Pons (tissue), 1 donor: ENCODE data around the gene PRR14.

Source experiments
- DNase-seq: peaks from one replicate; pipeline ENCODE4 v3.0.0-alpha.2; 2016; ENCODE audit warnings: low spot score

PRR14 gene

DNA sequence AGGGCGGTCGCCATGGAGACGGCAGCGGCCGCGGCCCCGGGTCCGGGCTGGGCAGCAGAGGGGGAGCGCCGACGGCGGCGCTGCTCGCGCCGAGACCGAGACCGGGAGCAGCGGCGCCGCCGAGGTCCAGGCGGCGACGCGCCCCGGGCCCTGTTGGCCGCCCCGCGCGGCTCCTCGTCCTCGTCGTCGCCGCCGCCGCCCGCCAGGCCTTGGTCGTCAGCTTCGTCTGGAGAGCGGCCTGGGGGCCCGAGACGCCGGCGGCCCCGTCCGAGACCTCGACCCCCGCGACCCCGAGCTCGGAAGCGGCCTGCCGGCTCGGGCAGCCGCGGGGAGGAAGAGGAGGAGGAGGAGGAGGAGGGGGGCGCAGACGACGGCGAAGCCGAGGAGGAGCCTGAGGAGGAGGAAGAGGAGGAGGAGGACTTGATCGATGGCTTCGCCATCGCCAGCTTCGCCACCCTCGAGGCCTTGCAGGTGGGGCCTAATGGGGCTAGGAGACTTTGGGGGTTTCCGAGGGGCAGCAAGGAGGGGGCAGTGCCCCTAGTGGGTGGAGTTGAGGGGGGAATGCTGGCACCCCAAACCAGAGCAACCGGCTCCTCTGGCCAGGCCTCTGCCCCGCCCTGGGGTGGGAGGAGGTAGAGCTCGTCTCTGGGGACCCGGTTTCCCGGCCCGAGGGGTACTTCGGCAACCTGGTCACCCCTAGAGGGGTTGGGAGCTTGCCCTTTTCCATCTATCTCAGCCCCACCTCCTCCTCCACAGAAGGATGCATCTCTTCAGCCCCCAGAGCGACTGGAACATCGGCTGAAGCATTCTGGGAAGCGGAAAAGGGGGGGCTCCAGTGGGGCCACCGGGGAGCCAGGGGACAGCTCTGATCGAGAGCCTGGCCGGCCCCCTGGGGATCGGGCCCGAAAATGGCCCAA lies 9.0 kb downstream of the PRR14 start:
- DNase-seq = no peak

DNA sequence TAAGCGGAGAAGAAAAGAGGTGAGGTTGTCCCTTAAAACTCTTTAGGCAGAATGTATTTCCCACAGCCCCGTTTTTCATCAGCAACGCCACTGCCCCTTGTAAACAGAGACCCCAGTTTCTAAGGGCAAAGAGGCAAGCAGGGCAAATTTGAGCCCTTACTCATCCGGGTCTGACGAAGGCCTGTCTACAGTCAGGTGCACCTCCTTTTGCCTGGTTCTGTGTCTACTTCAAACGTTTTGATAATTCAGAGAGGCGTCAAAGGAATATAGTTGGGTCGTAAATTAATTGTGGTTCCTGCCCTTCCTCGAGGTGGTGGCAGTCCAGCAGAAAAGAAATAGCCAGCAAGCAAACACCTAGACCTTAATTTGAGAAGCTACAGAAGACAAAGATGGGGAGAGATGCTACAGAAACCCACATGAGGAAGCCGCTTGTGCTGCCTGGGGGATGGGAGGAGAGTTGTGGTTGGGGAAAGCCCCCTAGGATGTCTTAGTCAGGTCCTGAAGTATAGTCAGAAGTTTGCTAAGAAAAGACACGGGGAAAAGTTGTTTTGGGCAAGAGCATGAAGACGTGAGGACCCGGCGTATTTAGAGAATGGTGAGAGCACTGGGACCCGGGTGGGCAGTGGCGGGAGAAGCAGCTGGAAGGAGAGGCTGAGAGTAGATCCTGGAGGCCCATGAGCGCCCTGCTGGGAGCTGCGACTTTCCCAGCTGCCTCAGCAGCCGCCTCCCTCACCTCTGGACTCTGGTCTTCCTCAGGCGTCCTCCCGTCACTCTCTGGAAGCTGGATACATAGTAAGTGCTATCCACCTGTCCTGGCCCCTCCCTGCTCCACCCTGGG lies 9.9 kb downstream of the PRR14 start:
- no peak for DNase-seq

DNA sequence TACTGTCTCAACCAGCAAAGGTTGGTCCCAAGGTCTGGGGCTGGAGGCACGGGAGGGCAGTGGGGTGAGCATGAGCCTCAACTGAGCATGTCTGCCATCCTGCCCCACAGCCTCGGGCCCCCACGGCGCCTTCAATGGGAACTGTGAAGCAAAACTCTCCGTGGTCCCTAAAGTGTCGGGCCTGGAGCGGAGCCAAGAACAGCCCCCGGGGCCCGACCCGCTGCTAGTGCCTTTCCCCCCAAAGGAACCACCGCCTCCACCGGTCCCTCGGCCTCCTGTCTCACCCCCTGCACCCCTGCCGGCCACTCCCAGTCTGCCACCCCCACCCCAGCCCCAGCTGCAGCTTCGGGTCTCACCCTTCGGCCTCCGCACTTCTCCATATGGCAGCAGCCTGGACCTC lies 11.7 kb downstream of the PRR14 start:
- DNase-seq = no peak

DNA sequence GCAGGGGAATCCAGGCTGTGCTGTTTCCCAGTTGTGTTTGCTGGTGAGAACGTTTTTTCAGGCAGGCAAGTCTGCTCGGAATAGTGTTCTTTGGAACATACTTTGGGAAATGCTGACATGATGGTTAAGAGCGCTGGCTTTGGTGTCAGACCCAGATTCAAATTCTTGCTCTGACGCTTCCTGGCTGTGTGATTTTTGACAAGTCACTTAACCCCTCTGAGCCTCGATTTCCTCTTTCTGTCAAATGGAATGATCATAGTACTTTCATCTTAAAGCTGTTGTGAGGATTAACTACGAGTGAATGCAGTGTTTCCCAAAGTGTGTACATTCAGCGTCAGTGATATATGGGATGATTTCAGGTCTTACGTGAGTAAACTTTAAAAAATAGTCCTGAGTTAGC lies 12.3 kb downstream of the PRR14 start:
- DNase-seq = no peak

DNA sequence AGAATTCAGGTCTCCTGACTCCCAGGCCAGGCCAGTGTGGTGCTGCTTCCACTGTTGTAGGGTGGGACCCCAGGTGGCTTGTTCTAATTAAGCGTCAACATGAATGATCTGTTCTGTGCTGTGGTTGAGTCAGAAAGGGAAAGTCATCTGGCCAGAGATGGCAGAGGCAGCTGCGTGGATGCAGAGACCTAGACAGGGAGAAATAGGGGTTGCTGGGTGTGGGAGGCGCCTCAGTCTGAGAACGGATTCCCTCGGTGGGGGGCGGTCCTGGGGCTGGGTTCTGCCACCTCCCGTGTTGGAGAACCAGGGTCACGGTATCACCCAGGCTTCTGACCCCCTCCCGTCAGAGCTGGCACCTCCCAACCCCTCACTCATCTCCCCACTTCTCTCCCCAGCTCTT lies 13.1 kb downstream of the PRR14 start:
- DNase-seq = no peak

DNA sequence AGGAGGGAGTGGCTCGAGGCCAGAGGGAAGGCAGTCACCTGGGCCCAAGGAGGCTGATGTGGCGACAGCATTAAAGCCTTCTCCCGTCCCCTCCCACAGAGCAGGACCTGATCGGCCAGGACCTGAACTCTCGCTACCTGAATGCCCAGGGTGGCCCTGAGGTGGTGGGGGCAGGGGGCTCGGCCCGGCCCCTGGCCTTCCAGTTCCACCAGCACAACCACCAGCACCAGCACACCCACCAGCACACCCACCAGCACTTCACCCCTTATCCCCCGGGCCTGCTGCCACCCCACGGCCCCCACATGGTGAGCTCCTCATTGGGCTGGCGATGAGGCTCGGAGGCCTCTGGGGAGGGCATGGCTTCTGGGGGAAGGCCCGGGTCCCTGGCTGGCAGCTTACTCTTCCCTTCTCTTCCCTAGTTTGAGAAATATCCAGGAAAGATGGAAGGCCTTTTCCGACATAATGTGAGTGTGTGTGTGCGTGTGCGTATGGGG lies 13.9 kb downstream of the PRR14 start:
- no peak for DNase-seq

DNA sequence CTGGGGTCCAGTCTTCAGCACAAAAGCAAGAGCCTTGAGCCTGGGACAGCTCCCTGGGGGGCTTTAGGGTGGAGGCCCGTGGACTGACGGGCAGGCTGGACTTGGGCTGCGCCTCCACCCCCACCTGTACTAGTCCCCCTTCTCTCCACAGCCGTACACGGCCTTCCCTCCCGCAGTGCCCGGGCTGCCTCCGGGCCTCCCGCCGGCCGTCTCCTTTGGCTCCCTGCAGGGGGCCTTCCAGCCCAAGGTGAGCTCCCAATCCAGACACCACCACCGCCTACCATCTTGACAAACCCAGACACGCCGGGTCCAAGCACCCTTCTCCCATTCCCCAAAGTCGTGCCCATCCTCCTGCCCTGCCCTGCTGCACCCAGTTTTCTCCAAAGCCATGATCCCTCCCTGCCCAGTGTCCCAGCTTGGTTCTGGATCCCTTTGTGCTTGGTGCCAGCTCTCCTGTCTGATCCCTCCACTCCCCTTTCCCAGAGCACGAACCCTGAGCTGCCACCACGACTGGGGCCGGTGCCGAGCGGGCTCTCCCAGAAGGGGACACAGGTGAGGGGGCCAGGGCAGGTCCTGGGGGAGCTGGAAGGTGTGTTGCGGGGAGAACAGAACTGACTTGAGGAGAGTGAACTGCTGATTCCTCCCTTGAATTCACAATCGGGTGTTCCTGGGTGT lies 14.5 kb downstream of the PRR14 start:
- DNase-seq = no peak

DNA sequence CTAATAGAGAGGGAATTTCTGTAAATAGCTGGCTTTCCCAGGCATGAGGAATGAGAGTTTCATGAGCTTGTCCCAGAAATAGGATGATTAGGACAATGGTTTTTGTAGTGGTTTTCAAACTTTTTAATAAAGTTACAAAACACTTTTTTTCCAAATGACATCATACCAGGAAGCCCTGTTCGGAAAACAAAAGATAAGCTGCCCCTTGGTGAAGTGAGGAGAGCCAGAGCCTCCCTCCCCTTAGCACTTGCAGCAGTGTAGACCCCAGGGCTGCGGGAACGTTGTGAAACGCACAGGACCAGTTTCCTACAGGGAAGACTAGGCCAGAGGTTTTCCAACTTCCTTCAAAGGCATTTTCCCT lies 15.1 kb downstream of the PRR14 start:
- DNase-seq = no peak

DNA sequence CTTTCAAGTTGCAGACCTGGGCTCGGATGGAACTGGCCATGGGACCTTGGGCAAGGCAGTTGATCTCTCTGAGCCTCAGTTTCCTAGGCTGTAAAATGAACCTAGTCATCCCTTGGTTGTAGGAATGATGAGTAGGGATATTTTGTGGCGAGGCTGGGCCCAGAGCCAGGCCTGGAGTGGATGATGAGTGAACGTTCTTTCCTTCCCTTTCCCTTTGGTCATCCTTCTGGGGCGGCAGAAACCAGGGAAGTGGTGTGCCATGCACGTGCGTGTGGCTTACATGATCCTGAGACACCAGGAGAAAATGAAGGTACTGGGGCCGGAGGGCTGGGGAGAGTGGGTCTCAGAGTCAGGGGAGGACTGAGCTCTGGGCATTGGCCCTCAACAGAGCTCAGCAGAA lies 15.9 kb downstream of the PRR14 start:
- DNase-seq = no peak

DNA sequence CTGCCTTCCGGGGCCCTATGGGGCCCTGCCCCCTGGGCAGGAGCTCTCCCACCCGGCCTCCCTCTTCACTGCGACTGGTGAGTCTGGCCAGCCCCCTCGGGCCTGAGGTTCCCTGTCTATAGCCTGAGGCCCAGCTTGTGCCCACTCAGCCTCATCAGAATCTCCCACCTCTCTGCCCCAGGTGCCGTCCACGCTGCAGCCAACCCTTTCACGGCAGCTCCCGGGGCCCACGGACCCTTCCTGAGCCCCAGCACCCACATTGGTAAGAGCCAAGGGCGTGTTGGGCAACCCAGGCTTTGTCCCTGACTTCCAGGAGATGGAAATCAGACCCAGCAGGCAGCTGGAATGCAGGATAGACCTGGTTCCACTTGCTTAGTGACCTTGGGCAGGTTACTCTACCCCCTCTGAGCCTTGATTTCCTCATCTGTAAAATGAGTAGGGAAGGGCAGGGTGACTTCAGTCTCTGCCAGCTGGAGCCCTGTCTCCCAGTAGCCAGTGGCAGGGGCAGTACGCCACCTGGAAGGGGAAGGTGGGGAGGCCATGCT lies 16.7 kb downstream of the PRR14 start:
- DNase-seq = no peak

DNA sequence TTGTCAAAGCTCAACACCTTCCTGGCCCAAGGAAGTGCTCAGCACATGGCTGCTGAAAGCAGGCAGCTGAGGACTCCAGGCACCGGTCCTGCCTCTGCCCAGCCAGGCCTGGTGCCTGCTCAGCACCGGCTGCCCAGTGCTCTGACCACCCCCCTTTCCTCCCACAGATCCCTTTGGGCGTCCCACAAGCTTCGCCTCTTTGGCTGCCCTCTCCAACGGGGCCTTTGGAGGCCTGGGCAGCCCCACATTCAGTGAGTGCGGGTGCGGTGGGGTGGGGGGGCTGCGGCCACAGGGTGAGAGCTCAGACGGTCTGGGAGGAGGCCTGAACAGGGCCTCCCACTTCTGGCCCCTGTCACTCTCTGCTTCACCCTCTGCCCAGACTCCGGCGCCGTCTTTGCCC lies 17.6 kb downstream of the PRR14 start:
- no peak for DNase-seq

DNA sequence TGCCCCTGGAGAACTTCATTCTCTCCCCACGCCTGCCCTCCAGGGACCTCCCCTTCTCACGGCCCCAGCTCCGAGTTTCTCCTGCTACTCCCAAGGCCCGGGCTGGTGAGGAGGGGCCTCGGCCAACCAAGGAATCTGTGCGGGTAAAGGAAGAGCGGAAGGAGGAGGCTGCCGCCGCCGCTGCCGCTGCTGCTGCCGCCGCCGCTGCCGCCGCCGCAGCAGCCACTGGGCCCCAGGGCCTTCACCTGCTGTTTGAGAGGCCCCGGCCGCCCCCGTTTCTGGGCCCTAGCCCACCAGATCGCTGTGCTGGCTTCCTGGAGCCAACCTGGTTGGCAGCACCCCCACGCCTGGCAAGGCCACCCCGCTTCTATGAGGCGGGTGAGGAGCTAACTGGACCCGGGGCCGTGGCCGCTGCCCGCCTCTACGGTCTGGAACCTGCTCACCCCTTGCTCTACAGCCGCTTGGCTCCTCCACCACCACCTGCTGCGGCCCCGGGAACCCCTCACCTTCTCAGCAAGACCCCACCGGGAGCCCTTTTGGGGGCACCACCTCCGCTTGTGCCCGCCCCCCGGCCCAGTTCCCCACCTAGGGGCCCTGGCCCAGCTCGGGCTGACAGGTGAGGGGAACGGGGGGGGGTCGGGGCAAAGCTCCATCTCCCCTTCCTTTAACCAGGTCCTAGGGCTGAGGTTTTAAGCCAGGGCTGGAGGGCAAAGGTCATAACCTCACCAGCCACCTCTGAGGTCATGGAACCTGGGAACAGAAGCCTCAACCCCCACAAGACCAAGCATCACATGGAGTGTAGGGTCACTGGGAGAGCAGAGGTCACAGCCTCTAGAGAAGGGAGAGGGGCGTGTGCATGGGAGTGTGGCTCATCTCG lies 18.5 kb downstream of the PRR14 start:
- no peak for DNase-seq

DNA sequence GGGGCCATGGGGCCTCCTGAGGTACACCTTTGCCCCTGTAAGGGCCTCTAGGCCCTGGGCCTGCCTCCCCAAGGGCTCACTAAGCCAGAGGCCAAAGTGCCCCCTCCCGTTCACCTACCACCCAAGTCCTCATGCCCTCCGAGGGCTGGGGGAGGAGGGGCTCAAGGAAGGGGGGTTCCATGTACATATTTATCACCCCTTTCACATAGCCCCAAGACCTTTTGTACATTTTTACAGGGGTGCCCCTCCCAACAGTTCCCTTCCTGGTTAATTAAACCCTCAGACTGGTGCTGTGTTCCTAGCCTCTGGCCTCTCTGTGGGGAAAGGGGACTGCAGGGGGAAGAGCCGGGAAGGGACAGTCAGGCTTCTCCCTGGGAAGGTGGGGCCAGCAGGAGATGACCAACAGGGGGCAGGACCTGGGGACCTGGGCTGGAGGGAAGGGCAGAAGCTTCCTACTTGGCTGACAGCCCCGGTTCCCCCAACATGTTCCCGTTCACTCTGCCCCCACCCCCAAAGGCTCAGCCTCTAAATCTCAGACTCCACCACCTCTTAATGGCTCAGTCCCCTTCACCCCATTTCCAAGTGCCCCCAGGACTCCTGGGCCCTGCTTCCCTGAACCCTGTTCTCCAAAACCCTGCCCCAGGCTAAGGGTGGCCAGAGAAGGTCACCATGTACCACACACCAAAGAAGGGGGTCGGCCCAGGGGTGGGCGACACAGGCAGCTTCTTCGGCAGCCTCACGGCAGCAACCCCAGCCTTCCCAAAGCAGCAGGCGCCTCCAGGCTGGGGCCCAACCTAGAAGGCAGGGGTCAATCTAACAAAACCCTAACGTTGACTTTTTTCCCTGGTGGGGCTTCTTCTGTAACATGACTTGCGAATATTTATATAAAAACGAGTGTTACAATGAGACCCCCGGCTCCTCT lies 19.4 kb downstream of the PRR14 start:
- DNase-seq = no peak

DNA sequence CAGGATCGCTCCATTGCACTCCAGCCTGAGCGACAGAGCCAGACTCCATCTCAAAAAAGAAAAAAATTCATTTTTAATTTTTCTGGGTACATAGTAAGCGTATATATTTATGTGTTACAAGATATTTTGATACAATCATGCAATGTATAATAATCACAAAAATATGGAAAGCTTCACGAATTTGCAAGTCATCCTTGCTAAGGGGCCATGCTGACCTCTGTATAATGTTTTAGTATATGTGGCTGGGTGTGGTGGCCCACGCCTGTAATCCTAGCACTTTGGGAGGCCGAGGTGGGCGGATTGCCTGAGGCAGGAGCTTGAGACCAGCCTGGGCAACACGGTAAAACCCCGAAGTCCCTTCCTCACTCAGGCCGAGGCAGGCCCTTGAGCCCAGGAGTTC lies 24.4 kb downstream of the PRR14 start:
- no peak for DNase-seq

DNA sequence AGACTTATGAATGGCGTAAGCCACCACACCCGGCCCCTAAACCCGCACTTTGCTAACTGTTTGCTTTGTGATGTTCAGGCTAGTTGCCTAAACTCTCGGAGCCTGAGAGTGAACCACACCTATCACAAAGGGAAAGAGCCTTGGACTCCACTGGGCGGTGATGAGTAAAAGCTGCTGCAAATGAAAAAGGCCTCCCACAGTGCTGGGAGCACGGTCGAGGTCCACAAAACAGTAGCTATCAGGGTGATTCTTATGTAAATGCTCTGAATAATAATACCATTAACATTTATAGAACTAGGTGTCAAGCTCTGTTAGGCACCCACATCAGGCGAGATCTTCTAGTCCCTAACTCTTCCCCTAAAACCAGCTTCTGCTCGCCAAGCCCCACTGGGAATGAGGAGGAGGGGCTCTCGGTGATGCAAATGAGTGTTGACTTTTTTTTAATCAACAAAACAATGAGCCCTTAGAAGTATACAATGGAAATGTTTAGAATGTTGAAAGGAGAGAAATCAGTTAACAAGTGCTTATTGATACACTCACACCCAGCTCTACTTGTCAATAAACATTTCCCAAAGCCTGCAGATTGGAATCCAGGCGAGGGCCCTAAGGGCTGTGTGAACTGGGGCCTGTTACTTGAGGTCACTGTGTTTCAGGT lies 27.3 kb downstream of the PRR14 start:
- no peak for DNase-seq

DNA sequence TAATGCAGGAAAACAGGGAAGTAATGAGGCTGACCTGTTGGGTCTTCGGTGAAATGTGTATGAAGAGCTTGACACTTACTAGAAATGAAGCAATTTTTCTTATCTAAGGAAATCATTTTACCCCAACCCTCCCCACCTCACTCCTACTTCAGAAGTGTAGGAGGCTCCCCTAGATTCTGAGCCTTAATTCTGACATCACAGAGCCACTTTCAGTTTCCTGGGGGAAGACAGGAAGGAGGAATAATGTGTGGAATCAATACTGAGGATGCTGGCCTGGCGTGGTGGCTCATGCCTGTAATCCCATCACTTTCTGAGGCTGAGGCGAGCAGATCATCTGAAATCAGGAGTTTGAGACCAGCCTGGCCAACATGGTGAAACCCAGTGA lies 27.8 kb downstream of the PRR14 start:
- DNase-seq = no peak

DNA sequence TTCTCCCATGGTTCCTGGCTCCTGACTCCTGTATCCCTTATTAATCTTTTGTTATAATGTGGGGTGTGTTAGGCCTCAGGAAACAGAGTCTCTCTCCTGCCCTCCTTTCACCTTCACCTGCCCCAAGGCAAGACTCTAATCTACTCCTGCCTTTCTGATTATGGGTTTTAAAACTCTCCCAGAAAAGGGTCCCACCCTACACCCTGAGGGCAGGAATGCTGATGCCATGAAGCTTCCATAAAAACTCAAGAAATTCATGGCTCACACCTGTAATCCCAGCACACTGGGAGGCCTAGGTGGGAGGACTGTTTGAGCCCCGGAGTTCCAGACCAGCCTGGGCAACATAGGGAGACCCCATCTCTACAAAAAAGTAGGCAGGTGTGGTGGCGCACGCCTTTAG lies 29.6 kb downstream of the PRR14 start:
- no peak for DNase-seq

DNA sequence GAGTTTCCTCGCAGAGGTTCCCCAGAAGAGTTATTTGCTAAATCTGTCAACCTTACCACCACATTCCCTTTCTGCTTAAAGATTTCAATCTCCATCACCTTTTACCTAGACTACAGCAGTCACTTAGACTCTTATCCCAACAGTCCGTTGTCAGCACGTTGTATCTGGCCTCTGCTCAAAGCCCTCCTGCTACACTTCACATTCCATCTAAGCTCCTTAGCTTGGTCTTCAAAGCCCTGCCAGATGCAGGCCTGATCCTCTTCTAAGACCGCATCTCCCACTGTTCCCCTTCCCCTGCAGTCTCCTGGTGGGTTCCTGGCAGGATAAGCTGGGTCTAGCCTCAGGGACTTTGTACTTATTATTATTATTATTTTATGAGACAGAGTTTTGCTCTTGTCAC lies 37.9 kb downstream of the PRR14 start:
- DNase-seq = no peak

DNA sequence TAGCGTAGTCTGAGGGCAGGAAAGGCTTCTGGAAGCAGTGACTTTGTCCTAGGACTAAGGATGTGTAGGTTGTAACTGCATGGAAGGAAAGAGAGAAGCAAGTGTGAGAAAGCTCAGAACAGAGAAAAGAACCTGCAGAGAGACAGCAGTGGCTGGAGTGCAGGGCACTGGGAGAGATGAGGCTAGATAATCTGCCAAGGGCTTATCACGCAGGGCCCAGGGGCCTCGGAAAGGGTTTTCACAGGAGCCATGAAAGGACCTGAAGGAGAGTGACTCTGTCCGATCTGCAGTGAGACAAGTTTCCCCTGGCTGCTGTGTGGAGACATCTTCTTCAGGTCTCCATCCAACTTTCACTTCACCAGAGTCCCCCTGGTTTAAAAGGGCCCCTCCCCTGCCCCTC lies 41.1 kb downstream of the PRR14 start:
- no peak for DNase-seq
